Activated T-helper 9 cell treated with anti-CD3 and anti-CD28 coated beads, Interleukin-2, amount 50 U/mL, for 16 hours (primary cell): ENCODE measurements around the gene TRDMT1.

Source experiments
- DNase-seq: peaks from one replicate; pipeline ENCODE4 v3.0.0-alpha.2; 2020; ENCODE audit warnings: low read depth

The TRDMT1 gene, protein sequence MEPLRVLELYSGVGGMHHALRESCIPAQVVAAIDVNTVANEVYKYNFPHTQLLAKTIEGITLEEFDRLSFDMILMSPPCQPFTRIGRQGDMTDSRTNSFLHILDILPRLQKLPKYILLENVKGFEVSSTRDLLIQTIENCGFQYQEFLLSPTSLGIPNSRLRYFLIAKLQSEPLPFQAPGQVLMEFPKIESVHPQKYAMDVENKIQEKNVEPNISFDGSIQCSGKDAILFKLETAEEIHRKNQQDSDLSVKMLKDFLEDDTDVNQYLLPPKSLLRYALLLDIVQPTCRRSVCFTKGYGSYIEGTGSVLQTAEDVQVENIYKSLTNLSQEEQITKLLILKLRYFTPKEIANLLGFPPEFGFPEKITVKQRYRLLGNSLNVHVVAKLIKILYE

DNA sequence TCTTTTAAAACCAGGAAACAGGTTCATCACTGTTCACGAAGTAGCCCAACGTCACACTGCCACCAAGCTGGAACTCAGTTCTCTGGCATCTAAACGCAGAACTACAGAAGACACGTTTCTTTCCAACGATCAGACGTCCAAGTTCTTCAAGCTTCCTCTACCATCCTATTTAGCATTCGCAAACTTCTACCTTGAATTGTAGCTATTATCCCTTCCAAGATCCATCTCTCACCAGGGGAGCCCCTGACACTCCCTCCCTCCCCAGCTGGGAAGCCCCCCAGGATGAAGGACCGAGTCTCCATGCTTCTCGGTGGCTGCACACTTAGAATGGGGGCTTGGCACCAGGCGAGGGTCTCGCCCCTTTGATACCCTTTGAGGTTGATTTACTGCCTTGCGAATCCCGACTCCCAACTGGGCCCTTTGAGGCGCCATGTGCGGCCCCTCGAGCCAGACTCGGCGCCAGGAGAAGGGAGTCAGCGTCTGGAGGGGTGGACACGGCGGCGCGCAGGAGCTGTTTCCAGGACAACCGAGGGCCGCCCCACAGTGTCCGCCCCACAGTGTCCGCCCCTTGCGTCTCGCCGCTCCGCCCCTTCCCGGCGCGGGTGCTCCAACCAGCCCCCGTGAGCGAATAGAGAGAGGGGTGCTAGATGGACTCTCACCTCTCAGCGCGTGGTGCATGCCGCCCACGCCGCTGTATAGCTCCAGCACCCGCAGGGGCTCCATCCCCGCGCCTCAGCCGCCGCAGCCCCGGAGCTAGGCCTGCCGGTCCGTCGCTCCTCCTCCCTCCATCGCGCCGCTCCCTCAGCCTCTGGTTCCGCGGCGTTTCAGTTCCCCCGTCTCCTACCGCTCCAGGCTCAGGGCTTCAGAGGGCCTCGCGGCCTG, at the start of gene TRDMT1:
Gene TRDMT1 (minus strand): TSS at position 761 of the 882 bp plus-strand sequence. CDS start 38 bp downstream, at position 723.
- DNase-seq: peak; percentile 66

DNA sequence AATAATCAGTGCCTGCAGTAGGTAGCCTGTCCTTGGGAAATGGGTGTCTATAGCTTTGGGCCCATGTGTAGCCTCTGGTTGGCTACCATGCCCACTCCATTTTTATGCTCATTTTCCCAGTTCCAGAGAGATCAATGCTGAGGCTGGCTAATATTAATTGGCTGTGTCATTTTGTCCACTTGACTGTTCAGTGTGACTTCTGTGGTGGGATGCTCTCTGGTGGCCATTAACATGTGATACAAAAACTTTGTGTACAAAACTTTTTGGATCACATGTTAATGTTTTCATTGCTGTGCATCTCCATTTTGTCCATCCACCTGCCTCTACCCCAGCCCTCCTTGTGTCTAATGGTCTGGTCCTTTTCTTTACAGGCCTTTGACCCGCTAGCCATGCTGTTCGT, 49.3 kb upstream of the TRDMT1 start:
- DNase-seq: no peak

DNA sequence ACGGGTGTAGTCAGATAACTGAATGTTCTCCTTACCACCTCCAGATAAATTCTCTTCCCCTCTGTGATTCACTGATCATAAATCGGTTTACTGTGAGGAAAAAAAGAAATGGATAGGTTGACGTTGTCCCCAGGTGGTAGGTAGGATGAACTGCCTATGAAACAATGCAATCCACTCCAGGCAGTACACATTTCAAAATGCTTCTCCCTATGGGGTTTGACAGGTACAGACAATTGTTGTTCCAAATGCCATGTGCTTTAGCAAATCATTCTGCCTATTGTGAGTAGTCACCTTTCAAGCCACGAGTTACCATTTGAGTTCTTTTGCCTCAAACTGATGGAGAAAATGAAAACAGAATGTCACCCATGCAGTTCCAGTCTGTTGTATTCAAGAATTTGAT, 48.3 kb upstream of the TRDMT1 start:
- no peak for DNase-seq

DNA sequence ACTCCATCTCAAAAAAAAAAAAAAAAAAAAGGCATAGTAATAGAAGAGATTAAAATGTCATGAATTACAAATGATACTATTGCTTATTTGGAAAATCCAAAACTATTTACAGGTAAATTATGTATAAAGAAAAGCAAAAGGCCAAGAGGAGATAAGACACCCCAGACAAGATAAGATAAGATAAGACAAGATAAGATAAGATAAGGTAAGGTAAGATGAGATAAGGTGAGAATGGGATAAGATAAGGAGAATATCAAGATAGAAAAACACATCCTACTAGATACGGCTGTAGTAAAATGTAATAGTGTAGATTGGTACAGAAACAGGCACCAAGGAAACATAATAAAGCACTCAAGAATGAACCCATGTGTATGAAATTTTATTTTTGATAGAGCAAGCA, 47.5 kb upstream of the TRDMT1 start:
- no peak for DNase-seq

DNA sequence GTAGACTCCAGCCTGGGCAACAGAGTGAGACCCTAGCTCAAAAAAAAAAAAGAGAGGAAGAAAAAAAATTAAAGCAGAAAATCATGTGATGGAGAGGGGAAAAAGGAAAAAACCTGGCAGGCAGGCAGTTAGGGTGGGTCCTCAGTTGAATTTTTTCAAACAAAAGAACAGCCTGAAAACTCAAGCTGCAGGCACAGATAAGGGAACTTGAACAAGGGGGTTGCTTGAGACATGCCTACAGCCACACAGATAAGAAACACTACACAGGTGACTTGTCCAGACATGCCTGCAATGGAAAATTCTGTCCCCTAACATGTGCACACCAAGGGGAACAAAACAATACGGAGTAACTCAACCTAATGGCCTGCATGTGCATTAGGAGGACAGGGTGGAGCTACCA, 45.7 kb upstream of the TRDMT1 start:
- no peak for DNase-seq

DNA sequence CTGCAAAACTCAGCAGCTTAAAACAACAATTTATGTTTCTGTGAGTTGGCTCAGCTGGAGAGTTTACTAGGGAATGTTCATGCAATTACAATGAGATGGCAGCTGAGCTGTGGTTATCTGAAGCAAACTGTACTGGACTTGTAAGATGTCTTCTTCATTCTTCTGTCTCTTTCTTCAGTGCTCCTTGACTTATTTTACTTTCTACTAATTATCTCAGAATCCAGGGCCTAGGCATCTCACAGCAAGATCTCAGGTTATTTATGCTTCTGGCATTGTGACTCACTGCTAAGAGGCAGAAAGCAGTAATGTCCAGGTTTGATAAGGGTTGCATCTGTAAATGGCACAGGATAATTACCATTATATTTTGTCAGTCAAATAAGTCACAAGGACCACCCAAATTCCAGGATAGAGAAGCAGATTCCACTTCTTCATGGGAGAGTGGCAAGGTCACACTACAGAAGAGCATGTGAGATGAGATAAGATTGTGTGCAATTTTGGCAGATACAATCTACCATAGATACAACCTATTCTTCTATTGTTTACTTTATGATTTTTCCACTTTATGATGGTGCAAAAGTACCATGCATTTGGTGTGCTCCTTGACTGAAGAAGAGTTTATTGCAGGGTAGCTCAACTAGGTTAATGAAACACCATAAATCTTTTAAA, 43.4 kb upstream of the TRDMT1 start:
- DNase-seq: no peak

DNA sequence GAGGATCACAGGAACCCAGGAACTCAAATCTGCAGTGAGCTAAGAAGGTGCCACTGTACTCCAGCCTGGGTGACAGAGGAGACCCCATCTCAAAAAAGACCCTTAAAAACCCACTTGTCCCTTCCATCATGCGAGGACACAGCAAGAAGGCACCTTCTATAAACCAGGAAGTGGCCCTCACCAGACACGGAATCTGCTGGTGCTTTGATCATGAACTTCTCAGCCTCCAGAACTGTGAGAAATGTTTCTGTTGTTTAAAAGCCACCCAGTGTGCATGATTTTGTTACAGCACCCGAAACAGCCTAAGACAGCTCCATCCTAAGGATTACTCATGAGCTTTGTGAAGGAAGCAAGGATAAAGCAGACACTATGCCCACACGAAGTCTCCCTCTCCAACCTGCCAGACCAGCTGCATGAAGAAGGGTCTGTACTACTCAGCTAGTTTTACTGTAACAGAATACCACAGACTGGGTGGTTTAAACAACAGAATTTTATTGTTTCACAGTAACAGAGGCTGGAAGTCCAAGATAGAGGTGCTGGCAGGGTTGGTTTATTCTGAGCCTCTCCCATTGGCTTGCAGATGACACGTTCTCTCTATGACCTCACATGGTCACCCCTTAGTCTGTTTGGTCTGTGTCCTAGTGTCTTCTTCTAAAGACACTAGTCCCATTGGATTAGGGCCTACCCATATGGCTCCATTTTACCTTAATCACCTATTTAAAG, 40.3 kb upstream of the TRDMT1 start:
- DNase-seq: no peak

DNA sequence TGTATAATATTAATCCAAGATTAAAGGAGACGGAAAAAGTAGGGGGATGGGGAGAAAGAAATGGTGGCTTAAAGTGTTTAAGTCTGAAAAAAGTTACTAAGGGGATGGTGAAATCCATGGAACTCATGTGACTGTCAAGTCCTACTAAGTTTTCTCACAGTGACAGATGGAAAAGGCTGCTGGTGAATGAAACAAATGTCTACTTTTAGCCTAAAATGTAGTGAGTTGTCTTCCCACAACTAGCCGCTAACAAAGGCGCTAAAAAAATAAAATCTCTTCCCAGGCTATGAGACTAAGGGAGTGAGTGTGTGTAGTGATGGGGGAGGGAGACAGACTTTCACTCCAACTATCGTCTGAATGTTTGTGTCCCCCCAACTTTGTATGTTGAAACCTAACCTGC, 39.1 kb upstream of the TRDMT1 start:
- DNase-seq: no peak

DNA sequence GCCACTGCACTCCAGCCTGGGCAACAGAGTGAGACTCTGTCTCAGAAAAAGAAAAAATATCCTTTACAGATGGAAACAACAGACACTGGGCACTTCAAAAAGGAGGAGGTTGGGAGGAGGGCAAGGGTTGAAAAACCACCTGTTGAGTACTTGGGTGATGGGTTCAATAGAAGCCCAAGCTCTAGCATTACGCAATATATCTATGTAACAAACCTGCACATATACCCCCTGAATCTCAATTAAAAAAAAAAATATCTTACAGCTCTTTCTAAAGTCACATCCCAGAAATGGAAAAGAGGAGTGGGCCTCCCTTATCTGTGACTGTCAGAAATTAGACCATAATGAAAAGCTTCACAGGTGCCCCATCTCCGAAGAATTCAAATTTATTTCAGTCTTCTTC, 38.6 kb upstream of the TRDMT1 start:
- no peak for DNase-seq

DNA sequence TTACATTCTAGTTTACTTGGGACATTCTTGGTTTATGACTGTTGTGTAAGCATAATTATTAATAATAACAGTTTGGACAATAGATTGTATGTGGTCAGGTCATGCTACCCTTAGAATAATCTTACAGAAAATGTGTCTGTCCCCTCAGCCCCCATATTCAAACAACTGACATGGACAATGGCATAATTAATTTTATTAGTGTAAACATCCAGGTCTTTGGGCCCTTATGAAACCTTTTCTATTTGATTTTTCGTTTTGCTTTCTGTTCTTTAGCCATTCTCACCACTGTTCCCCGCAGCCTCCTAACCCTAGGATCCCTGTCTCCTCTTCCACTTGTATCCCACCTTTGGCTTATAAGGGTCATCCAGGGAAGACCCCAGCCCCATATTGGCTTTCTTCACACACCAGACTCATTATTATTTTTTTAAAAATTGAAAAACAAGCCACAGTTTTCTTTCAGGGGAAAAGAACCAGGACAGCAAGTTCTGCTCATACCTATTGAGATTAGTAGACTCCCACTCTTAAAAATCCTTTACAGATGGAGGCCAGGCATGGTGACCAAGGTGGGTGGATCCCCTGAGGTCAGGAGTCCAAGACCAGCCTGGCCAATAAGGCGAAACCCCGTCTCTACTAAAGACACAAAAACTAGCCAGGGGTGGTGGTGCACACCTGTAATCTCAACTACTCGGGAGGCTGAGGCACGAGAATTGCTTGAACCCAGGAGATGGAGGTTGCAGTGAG, 38.0 kb upstream of the TRDMT1 start:
- DNase-seq: no peak

DNA sequence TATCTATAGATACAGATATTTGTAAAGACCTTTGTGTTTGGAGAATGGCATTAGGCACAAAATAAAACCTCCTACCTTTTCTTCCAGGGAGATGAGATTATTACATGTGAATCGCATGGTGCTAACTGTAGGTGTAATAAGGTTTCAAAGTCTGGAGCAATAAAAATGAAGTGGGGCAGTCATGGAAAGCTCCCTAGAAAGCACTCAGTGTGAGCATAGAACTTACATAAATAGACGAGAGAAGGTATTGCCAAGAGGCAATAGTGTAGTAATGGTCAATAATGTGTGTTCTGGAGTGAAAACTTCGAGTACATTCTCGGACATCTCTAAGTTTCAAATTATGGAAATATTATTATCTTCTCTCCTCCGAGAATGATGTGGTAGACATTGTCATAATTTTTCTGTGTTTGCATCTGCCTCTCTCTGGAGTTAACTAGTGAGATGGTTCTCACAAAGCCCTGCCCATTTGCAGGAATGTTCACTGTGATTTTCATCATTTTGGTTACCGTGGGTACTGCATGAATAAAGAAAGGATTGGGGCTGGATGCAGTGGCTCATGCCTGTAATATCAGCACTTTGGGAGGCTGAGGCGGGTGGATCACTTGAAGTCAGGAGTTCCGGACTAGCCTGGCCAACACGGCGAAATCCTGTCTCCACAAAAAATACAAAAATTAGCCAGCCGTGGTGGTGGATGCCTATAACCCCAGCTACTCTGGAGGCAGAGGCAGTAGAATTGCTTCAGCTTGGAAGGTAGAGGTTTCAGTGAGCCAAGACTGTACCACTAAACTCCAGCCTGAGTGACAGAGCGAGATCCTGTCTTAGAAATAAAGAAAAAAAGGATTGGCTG, 37.2 kb upstream of the TRDMT1 start:
- DNase-seq: no peak

DNA sequence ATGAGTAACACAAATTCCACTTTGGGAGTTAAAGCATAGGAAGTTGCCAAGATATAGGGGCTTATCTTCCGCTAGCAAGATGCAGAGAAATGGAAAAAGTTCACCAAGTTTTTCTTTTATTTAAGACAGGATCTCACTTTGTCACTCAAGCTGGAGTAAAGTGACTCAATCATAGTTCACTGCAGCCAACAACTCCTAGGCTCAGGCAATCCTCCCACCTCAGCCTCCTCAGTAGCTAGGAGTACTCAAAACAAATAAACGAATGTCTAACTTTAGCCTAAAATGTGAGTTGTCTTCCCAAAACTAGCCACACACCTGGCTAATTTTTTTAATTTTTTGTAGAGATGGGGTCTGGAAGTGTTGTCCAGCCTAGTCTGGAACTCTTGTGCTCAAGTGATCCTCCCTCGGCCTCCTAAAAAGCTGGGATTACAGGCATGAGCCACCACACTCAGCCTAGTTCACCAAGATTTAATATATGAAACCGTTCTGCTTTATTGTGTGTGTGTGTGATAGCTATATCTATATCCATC, 36.5 kb upstream of the TRDMT1 start:
- no peak for DNase-seq

DNA sequence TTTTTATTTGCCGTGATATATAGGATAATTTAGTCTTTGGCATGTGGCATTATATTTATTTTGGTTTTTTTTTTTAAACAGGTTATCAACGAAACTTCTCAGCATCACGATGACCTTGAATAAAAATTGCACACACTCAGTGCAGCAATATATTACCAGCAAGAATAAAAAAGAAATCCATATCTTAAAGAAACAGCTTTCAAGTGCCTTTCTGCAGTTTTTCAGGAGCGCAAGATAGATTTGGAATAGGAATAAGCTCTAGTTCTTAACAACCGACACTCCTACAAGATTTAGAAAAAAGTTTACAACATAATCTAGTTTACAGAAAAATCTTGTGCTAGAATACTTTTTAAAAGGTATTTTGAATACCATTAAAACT, 35.7 kb upstream of the TRDMT1 start:
- no peak for DNase-seq

DNA sequence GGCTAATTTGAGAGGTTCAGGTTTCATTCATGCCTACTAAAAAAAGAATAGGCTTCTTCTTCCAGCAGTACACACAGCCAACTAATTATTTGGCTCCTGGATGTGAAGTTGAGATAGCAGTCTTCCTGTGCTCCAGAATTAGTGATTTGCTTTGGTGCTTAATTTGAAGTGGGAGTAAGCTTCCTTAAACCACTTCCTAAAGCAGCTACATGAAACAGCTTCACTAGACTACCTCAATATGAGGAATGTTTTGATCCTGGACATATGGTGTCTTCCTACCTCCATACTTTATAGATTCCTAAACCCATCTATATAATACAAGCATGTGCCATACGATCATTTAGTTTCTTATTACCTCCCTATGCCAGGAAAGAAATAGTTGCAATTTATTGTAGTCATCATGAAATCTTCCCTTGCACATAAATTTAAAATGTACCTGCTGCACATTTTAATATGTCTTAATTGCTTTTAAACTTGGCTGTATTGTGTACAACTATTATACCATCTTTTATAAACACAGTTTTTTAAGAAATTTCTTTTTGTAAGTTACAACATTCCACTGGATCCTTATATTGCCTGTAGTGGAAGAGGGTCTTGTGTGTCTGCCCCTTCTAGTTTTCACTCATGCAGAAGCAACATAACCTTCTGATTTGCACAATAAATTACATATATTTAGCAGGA, 35.1 kb upstream of the TRDMT1 start:
- no peak for DNase-seq

DNA sequence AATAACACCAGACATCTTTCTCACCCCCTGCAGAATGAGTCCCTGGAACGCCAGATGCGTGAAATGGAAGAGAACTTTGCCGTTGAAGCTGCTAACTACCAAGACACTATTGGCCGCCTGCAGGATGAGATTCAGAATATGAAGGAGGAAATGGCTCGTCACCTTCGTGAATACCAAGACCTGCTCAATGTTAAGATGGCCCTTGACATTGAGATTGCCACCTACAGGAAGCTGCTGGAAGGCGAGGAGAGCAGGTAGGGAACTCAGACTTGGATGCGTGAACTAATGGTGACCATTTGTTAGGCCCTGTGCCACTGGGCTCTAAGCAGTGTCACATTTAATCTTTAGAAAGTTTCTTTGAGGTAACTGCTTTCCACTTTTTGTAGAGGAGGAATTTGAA, 33.7 kb upstream of the TRDMT1 start:
- DNase-seq: no peak

DNA sequence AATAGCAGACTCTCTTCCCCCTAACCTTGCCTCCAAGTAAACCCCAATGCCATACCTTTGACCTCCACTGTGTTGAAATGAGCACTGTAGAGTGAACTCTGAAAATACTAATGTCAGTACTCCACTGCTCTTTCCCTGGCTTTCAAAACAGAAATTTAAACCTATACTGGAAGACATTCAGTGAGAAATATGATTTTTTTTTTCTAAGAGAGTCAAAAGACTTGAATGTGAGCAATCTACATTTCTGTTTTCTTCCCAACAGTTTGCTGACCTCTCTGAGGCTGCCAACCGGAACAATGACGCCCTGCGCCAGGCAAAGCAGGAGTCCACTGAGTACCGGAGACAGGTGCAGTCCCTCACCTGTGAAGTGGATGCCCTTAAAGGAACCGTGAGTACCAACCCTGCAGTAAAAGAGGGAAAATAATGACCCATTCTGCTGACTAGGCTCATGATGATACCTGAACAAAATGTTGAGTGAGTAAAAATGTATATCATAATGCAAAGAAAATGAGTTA, 33.0 kb upstream of the TRDMT1 start:
- DNase-seq: no peak

DNA sequence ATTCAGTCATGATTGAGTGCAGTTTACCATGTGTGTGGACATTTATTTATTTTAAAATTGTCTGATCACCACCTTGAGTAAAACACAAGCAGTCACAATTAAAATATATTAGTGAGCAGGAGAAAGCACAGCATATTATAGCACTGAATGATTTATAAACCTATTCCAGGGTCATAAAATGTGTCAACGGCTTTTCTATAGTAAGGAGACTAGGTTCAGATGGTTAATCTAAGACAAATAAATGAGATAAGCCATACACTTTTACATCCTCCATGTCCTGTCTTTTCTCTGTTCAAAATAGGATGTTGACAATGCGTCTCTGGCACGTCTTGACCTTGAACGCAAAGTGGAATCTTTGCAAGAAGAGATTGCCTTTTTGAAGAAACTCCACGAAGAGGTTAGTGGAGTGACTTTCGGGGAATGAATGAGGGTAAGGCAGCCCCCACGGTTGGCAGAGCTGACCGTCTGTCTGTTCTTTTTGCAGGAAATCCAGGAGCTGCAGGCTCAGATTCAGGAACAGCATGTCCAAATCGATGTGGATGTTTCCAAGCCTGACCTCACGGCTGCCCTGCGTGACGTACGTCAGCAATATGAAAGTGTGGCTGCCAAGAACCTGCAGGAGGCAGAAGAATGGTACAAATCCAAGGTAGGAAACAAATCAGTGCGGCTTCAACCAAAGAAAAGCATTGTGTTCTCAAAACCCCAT, 32.0 kb upstream of the TRDMT1 start:
- DNase-seq: no peak

DNA sequence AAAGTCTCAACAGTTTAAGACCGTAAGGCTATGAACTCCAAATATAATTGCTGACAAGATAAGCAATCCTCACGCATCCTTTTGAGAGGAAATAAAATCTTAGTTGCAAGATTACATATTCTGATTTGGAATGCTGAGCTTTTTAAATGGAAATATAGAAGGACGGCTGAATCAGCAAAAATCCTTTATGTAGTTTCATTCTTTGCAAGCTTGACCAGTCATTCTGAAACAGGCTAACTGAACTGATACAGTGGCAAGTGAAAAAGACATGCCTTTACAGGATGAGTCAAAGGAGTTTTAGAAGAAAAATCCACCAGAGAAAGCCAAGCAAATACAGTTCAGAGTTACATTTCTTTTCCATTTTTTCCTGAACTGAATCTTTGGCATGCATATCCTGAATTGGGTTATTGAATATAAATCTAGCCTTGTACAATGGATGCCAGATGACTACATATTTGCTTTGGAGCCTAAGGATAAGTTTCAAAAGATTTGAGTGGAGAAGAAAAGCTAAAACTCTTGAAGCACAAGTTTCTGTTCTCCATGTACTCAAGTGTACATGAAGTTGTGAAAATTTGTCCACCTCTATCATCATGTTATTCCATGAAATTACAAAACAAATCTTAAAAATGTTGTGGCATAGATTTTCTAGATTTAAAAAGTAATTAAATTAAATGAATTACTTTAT, 30.9 kb upstream of the TRDMT1 start:
- no peak for DNase-seq
